Naive thymus-derived CD4-positive, alpha-beta T cell (primary cell): Measurements from ENCODE around the gene UBXN2A. TPM values are rescaled to one million over a fixed set of nuclear protein-coding genes. Genes with fewer than 3 reads are reported as not detected.

Source experiments
- ATAC-seq: fragments of 150-1000 bp; cut with Tn5 transposase; 2 replicates; pipeline ENCODE4 v1.10.0; 2021; ENCODE audit warnings: mild to moderate bottlenecking, moderate library complexity
- CTCF ChIA-PET: fragments of 350-600 bp; sonication (Branson Sonifier 250); formaldehyde crosslinking; loops from one replicate; lab custom pipeline; 2021; ENCODE audit warnings: antibody characterized with exemption; lab: Charles Lee
- POLR2A ChIA-PET: fragments of 350-600 bp; sonication (Branson Sonifier 250); formaldehyde crosslinking; loops from one replicate; lab custom pipeline; 2021; ENCODE audit warnings: antibody characterized with exemption, inconsistent platforms; lab: Charles Lee
- DNase-seq, 9 donors: peaks; one replicate each; pipeline versions ENCODE4 v3.0.0 to v3.0.0-alpha.2; 2020 to 2022; ENCODE audit warnings: mixed read lengths in 1 of 9
- H3K27ac ChIP-seq: one replicate; pipeline ENCODE4 v1.7.0; 2013; ENCODE audit warnings: mild to moderate bottlenecking, low read depth, low read length, moderate library complexity
- H3K27me3 ChIP-seq, 2 donors: one replicate each; pipeline ENCODE4 v1.7.0; 2013; ENCODE audit warnings: low read length in 2 of 2, mild to moderate bottlenecking in 2 of 2, moderate library complexity in 2 of 2; ENCODE audit not compliant: control insufficient read depth in 2 of 2, insufficient read depth in 2 of 2
- H3K36me3 ChIP-seq, 3 experiments: 1 replicate in 2 of 3; 2 replicates in 1 of 3; pipeline ENCODE4 v1.7.0; 2013; ENCODE audit warnings: low read length in 3 of 3, mild to moderate bottlenecking in 3 of 3, moderate library complexity in 1 of 3; ENCODE audit not compliant: insufficient read depth in 3 of 3, control insufficient read depth in 2 of 3
- H3K4me1 ChIP-seq, 2 donors: one replicate each; pipeline ENCODE4 v1.7.0; 2013; ENCODE audit warnings: low read length in 2 of 2, mild to moderate bottlenecking in 2 of 2, moderate library complexity in 1 of 2; ENCODE audit not compliant: control insufficient read depth in 2 of 2, insufficient read depth in 2 of 2
- H3K4me3 ChIP-seq: 2 replicates; pipeline ENCODE4 v1.7.0; 2013; ENCODE audit warnings: mild to moderate bottlenecking, low read length
- H3K9me3 ChIP-seq, 3 experiments: 1 replicate in 2 of 3; 2 replicates in 1 of 3; pipeline ENCODE4 v1.7.0; 2013; ENCODE audit warnings: low read length in 3 of 3; ENCODE audit not compliant: control insufficient read depth in 2 of 3
- H3K27ac Mint-ChIP-seq, 9 donors: one replicate each; pipeline ENCODE4 v1.8.0; 2020 to 2022; ENCODE audit warnings: mixed read lengths in 9 of 9, mild to moderate bottlenecking in 8 of 9, moderate library complexity in 5 of 9, inconsistent platforms in 2 of 9
- H3K27me3 Mint-ChIP-seq, 5 donors: one replicate each; pipeline ENCODE4 v1.8.0; 2021 to 2022; ENCODE audit warnings: mixed read lengths in 5 of 5, mild to moderate bottlenecking in 1 of 5
- H3K36me3 Mint-ChIP-seq, 5 donors: one replicate each; pipeline ENCODE4 v1.8.0; 2020 to 2022; ENCODE audit warnings: mixed read lengths in 5 of 5, mild to moderate bottlenecking in 3 of 5, inconsistent platforms in 1 of 5
- H3K4me1 Mint-ChIP-seq, 7 donors: one replicate each; pipeline ENCODE4 v1.8.0; 2020 to 2022; ENCODE audit warnings: mixed read lengths in 7 of 7, mild to moderate bottlenecking in 3 of 7, inconsistent platforms in 1 of 7
- H3K4me3 Mint-ChIP-seq, 10 donors: one replicate each; pipeline ENCODE4 v1.8.0; 2020 to 2022; ENCODE audit warnings: mild to moderate bottlenecking in 10 of 10, mixed read lengths in 10 of 10, moderate library complexity in 6 of 10, inconsistent platforms in 2 of 10
- H3K9me3 Mint-ChIP-seq, 11 donors: one replicate each; pipeline ENCODE4 v1.8.0; 2020 to 2022; ENCODE audit warnings: mixed read lengths in 11 of 11, mild to moderate bottlenecking in 4 of 11, inconsistent platforms in 1 of 11, moderate library complexity in 1 of 11
- intact Hi-C, 2 donors: fragments of 100-400 bp; cut with micrococcal nuclease; formaldehyde crosslinking; loops; one replicate each; pipeline ENCODE4 v1.15.1; 2023
- polyA plus RNA-seq, 2 donors: library from polyadenylated mRNA; unstranded; fragments of 300-500 nt; fragmentation: Illumina TruSeq; gene quantifications; one replicate each; pipeline ENCODE4 v1.2.3, GENCODE V29; 2021
- total RNA-seq, 6 experiments: library from RNA in 5 of 6; stranded (reverse) in 5 of 6; gene quantifications; 1 replicate in 5 of 6; 2 replicates in 1 of 6; pipeline ENCODE4 v1.2.3 and lab custom pipeline; 2021 to 2026

Gene UBXN2A
- total and polyA plus RNA-seq, 7 experiments from 2014 or later: 9.2 to 13.5 (median 12.3) TPM

GRCh38 chr2:24020244-24020643 is 80.0 kb downstream of the UBXN2A start:
- intact Hi-C loops: no loop called here
- no peak overlapping the region for H3K4me3 Mint-ChIP-seq
- Histone ChIP-seq H3K36me3 (peaks cover 0 to 29% (median 0%) of the 10 kb centered on the region in 3 experiments), H3K9me3 (no peaks in the 10 kb centered on the region), H3K27ac (no peak overlapping the region), H3K4me3 (no peak overlapping the region), H3K27me3 (no peaks in the 10 kb centered on the region), H3K4me1 (no peaks in the 10 kb centered on the region)
- H3K27me3 Mint-ChIP-seq: no peaks in the 10 kb centered on the region
- H3K36me3 Mint-ChIP-seq: peaks cover 0 to 14% (median 11%) of the 10 kb centered on the region in 5 donors
- H3K27ac Mint-ChIP-seq: no peak overlapping the region
- ChIA-PET POLR2A (no interaction called here), CTCF (interaction anchor here (0.6 kb wide), 1 partner anchor 28 kb away, joined by 7 read pairs; no protein-coding TSS in a partner anchor)
- DNase-seq: no peak
- H3K4me1 Mint-ChIP-seq: peaks cover 0 to 9% (median 0%) of the 10 kb centered on the region in 7 donors
- H3K9me3 Mint-ChIP-seq: no peaks in the 10 kb centered on the region
- ATAC-seq: no peak

- Mint-ChIP-seq H3K36me3 (peaks cover 0 to 17% (median 11%) of the 10 kb centered on the region in 5 donors), H3K27me3 (no peaks in the 10 kb centered on the region), H3K27ac (no peak overlapping the region), H3K4me1 (peaks cover 0 to 9% (median 0%) of the 10 kb centered on the region in 7 donors), H3K4me3 (no peak overlapping the region), H3K9me3 (no peaks in the 10 kb centered on the region)
- H3K36me3 ChIP-seq: peaks cover 0 to 37% (median 0%) of the 10 kb centered on the region in 3 experiments
- no peak overlapping the region for H3K27ac ChIP-seq
- no peak overlapping the region for H3K4me3 ChIP-seq
- ATAC-seq: peak; percentile 45
- POLR2A ChIA-PET: no interaction called here
- CTCF ChIA-PET: no interaction called here
- no peaks in the 10 kb centered on the region for H3K4me1 ChIP-seq
- no peaks in the 10 kb centered on the region for H3K27me3 ChIP-seq
- DNase-seq: no peak
- H3K9me3 ChIP-seq: no peaks in the 10 kb centered on the region
- intact Hi-C loops: loop anchor here in 1 of 2 donors (1.0 kb wide), 1 partner anchor 63 kb away; the partner anchor contains the start of gene TP53I3
Observed at GRCh38 chr2:24021122-24021998, 81.1 kb downstream of the UBXN2A start.

- peaks cover 0 to 9% (median 0%) of the 10 kb centered on the region in 7 donors for H3K4me1 Mint-ChIP-seq
- no peaks in the 10 kb centered on the region for H3K9me3 ChIP-seq
- peaks cover 1 to 23% (median 14%) of the 10 kb centered on the region in 5 donors for H3K36me3 Mint-ChIP-seq
- CTCF ChIA-PET: no interaction called here
- H3K27ac Mint-ChIP-seq: no peak overlapping the region
- no peak overlapping the region for H3K27ac ChIP-seq
- POLR2A ChIA-PET: no interaction called here
- no peak overlapping the region for H3K4me3 ChIP-seq
- H3K27me3 Mint-ChIP-seq: no peaks in the 10 kb centered on the region
- DNase-seq: no peak
- intact Hi-C loops: no loop called here
- no peaks in the 10 kb centered on the region for H3K9me3 Mint-ChIP-seq
- H3K36me3 ChIP-seq: peaks cover 0 to 41% (median 0%) of the 10 kb centered on the region in 3 experiments
- no peaks in the 10 kb centered on the region for H3K4me1 ChIP-seq
- no peak for ATAC-seq
- no peaks in the 10 kb centered on the region for H3K27me3 ChIP-seq
- no peak overlapping the region for H3K4me3 Mint-ChIP-seq
Observed at GRCh38 chr2:24022324-24022974, 82.2 kb downstream of the UBXN2A start.

GRCh38 chr2:24022975-24023575 is 82.8 kb downstream of the UBXN2A start:
- Mint-ChIP-seq H3K36me3 (peaks cover 2 to 24% (median 14%) of the 10 kb centered on the region in 5 donors), H3K9me3 (no peaks in the 10 kb centered on the region), H3K27ac (no peak overlapping the region), H3K27me3 (no peaks in the 10 kb centered on the region), H3K4me1 (peaks cover 0 to 9% (median 0%) of the 10 kb centered on the region in 7 donors), H3K4me3 (no peak overlapping the region)
- DNase-seq: no peak
- Histone ChIP-seq H3K27ac (no peak overlapping the region), H3K36me3 (peaks cover 0 to 41% (median 0%) of the 10 kb centered on the region in 3 experiments), H3K4me1 (no peaks in the 10 kb centered on the region), H3K27me3 (no peaks in the 10 kb centered on the region), H3K4me3 (no peak overlapping the region), H3K9me3 (no peaks in the 10 kb centered on the region)
- ChIA-PET POLR2A (no interaction called here), CTCF (no interaction called here)
- ATAC-seq: no peak
- intact Hi-C loops: no loop called here

- H3K27ac Mint-ChIP-seq: peak overlapping the region in 1 of 9 donors; percentile 15
Observed at GRCh38 chr2:24024018-24024417, 83.8 kb downstream of the UBXN2A start.

GRCh38 chr2:24024996-24025663 is 84.9 kb downstream of the UBXN2A start:
- no peak overlapping the region for H3K4me3 Mint-ChIP-seq
- POLR2A ChIA-PET: interaction anchor here (0.7 kb wide), 1 partner anchor 12 kb away, joined by 3 read pairs; no protein-coding TSS in a partner anchor
- ATAC-seq (no peak), DNase-seq (no peak)
- no peak overlapping the region for H3K27ac ChIP-seq
- H3K36me3 Mint-ChIP-seq: peaks cover 2 to 36% (median 21%) of the 10 kb centered on the region in 5 donors
- H3K4me3 ChIP-seq: no peak overlapping the region
- H3K27ac Mint-ChIP-seq: no peak overlapping the region
- no peaks in the 10 kb centered on the region for H3K9me3 Mint-ChIP-seq
- H3K4me1 ChIP-seq: no peaks in the 10 kb centered on the region
- no peaks in the 10 kb centered on the region for H3K27me3 Mint-ChIP-seq
- intact Hi-C loops: no loop called here
- H3K36me3 ChIP-seq: peaks cover 0 to 53% (median 6%) of the 10 kb centered on the region in 3 experiments
- no peaks in the 10 kb centered on the region for H3K27me3 ChIP-seq
- H3K4me1 Mint-ChIP-seq: peaks cover 0 to 9% (median 0%) of the 10 kb centered on the region in 7 donors
- CTCF ChIA-PET: no interaction called here
- H3K9me3 ChIP-seq: no peaks in the 10 kb centered on the region

More at GRCh38 chr2:24024018-24024417, 83.8 kb downstream of the UBXN2A start:
- no peak for DNase-seq
- Mint-ChIP-seq H3K27me3 (no peaks in the 10 kb centered on the region), H3K4me1 (peaks cover 0 to 9% (median 0%) of the 10 kb centered on the region in 7 donors), H3K9me3 (no peaks in the 10 kb centered on the region), H3K36me3 (peaks cover 2 to 29% (median 14%) of the 10 kb centered on the region in 5 donors), H3K4me3 (no peak overlapping the region)
- CTCF ChIA-PET: no interaction called here
- H3K4me3 ChIP-seq: no peak overlapping the region
- no peak for ATAC-seq
- H3K9me3 ChIP-seq: no peaks in the 10 kb centered on the region
- H3K27me3 ChIP-seq: no peaks in the 10 kb centered on the region
- POLR2A ChIA-PET: no interaction called here
- intact Hi-C loops: no loop called here
- no peak overlapping the region for H3K27ac ChIP-seq
- H3K4me1 ChIP-seq: no peaks in the 10 kb centered on the region
- peaks cover 0 to 42% (median 0%) of the 10 kb centered on the region in 3 experiments for H3K36me3 ChIP-seq
